OCI-M1 (cell line): ENCODE measurements around the gene PNPLA7.
"Not testable (repeated sequence)": the region's sequence is repeated elsewhere in the genome, so short reads cannot be mapped to it uniquely, and the experiment has no call there.

Experiments
- DNase-seq: peaks from one replicate; lab custom pipeline; 2025; lab: John Stamatoyannopoulos, UW

Gene PNPLA7

GRCh38 chr9:137550231-137550621 lies at the start of gene PNPLA7:
Gene PNPLA7 (minus strand): TSS chr9:137550402. CDS start chr9:137550197, 205 bp downstream.
- DNase-seq: peak; percentile 86

DNA sequence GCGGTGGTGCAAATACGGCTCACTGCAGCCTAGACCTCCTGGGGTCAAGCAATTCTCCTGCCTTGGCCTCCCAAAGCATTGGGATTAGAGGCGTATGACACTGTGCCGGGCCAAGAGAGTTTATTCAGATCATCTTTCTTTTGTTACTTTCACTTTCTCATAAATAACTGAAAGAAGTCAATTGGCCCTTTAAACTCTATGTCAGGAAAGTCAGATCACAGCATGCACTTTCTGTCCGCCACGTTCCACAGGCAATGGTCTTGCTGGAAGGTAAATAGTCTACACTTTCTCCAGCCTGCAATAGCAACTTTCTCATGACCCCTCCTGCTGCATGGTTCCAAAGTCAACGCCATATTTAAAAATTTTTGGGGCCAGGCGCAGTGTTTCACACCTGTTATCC lies 48.7 kb upstream of the PNPLA7 start:
- DNase-seq: no peak

DNA sequence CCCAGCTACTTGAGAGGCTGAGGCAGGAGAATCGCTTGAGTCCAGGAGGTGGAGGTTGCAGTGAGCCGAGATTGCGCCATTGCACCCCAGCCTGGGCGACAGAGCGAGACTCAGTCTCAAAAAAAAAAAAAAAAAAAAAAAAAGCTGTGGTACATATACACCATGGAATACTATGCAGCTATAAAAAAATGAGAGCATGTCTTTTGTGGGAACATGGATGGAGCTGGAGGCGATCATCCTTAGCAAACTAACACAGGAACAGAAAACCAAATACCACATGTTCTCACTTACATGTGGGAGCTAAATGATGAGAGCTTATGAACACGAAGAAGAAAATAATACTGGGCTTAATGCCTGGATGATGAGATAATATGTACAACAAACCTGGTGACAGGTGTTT lies 46.4 kb upstream of the PNPLA7 start:
- not testable (repeated sequence) for DNase-seq

- no peak for DNase-seq
Measured at GRCh38 chr9:137593176-137593575, 43.0 kb upstream of the PNPLA7 start.

GRCh38 chr9:137592767-137593166 lies 42.6 kb upstream of the PNPLA7 start:
- DNase-seq: no peak

GRCh38 chr9:137590469-137591383 lies 40.5 kb upstream of the PNPLA7 start, which contains the start of gene ZMYND19:
Gene ZMYND19 (minus strand): TSS chr9:137590512. CDS start chr9:137590263, 249 bp downstream.
- peak; percentile 93 for DNase-seq

GRCh38 chr9:137590123-137590468 lies 39.9 kb upstream of the PNPLA7 start:
- DNase-seq: no peak

GRCh38 chr9:137589441-137590122 lies 39.4 kb upstream of the PNPLA7 start:
- DNase-seq: peak; percentile 16

DNA sequence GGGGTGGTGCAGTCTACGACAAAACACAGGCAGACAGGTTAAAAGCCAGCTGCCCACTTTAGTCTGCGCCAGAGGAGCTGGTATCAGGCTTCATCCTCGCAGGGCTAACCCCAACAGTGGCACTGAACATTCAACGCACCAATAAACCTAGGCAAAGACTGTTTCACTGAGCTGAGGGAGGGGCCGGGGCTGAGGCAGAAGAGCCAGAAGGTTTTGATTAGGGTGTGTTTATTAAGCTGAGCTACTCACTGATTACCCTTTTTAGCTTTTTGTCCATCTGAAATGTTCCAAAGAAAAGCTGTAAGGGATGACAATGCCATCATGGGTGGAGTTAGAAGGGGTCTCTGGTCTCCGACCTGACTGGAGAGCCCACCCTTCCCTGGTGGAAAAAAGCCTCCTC lies 38.7 kb upstream of the PNPLA7 start:
- no peak for DNase-seq

GRCh38 chr9:137588311-137588710 lies 38.1 kb upstream of the PNPLA7 start:
- DNase-seq: no peak

DNA sequence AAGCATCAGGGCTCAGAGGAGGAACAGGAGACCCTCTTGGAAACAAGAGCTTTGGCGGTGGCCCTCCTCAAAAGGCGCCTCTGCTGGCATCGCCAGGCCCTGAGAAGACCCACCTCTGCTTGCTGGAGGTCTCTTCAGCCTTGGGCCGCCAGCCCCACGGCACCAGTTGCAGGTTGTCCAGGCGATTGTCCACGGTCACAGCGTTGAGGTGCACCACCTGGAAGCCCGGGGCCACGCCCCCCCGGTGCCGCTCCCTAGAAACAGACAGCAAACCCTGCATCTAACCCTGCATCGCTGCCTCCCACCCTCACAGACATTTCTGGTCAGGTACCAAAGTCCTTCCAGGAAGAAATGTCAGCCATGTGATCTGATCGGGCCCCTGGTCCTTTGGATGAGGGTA lies 36.7 kb upstream of the PNPLA7 start:
- no peak for DNase-seq

- no peak for DNase-seq
Measured at GRCh38 chr9:137583957-137584356, 33.8 kb upstream of the PNPLA7 start.

DNA sequence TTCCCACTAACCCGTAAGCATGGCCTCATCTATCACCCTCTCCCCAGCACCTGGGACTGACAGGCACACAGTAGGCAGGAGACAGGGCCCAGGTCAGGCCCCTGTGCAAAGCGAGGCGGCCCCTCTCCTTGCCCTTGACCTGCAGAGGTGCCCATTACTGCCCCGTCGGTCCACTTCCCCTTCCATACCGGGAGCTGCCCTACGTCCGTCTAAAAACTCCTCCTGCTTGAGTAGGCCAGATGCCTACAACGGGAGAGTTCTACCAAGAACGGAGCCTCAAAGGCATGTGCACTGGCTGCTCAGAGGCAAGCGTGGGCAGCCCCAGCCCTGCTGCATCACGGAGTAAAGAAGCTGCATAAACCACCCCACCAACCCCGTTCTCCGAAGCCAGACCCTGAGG lies 33.1 kb upstream of the PNPLA7 start:
- DNase-seq: no peak

DNA sequence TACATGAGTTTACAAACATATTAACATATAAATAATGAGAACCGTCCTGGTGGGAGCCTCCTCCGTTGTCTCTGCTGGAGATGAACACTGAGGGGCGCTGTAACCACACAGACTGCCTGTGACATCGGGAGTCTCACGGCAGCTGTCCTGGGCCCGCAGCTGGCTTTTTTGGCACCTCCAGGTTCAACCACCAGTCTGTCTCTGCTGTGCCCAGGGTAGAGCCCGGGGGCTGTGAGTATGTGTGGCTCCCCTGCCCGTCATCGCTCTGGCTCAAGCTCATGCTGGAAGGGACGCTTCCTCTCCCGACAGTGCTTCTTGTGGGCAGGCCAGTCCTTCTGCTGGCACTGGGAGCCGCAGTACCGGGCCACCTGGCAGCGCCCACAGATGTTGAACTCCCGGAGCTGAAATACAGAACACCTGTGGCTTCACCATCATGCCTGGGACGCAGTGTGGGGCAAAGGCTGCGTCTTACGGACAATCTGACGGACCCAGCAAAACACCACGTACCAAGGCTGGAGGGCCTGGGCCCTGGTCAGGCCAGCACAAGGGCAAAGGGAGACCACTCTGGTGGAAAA lies 32.2 kb upstream of the PNPLA7 start:
- DNase-seq: peak; percentile 23

DNA sequence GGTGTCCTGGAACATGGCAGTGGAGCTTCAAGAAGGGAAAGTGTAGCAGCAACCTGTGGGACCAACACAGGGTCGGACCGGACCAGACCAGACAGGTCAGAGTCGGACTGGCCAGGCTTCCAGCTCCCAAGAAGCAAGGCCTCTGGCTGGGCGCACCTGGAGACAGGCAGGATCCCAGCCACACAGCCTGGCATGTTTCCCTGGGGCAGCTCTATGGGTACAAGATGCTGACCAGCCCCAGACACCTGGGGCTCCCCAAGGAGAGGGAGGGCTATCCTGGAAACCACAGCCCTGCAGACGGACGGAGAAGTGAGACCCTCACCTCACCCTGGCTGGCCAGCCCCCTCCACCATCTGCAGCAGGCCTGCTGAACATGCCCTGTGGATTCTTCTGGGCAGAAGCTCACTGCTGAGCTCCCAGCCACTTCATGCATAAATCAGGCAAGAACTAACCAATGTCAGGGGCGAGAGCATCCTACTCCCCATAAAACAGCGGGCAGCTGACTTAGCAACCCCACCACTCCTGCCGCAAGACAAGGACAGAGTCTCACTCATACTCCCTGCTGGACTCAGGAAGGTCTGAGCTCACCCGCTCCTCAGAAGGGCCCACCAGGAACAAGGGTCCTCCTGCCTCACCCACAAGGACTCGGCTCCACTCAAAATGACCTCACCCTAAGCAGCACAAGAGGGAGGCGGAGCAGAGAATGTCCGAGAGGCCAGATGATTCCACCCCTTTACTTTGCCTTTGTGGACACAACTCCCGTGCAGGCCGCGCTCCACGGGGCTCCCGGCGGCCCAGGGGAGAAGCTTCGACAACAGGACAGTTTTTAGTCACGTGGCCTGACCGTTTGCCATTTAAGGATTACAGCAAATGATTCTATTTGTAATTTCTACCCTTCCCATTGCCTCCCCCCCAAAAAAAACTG lies 31.4 kb upstream of the PNPLA7 start:
- DNase-seq: no peak

DNA sequence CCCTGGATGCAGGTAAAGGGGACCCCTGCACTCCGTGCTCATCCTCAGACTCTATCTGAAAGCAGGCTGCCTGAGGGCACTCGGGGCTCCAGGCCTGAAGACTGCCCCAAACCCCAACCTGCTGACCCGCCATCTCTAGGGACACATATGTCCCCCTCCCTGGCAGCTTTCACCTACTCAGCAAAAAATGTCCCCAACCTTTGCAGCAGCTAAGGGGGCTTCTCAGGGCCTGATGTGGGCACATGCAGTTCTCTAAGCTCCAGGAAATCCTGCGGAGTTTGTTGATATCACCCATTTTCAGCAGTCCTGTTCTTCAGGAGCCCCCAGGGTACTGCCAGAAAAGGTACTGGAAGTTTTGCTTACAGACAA lies 30.7 kb upstream of the PNPLA7 start:
- DNase-seq: no peak

- DNase-seq: no peak
Measured at GRCh38 chr9:137580209-137580953, 30.2 kb upstream of the PNPLA7 start.

GRCh38 chr9:137579259-137579604 lies 29.0 kb upstream of the PNPLA7 start:
- DNase-seq: no peak

GRCh38 chr9:137578518-137579258 lies 28.5 kb upstream of the PNPLA7 start, which contains the start of gene DPH7:
Gene DPH7 (minus strand): TSS chr9:137578925. CDS start chr9:137578777, 148 bp downstream.
- peak; percentile 96 for DNase-seq

DNA sequence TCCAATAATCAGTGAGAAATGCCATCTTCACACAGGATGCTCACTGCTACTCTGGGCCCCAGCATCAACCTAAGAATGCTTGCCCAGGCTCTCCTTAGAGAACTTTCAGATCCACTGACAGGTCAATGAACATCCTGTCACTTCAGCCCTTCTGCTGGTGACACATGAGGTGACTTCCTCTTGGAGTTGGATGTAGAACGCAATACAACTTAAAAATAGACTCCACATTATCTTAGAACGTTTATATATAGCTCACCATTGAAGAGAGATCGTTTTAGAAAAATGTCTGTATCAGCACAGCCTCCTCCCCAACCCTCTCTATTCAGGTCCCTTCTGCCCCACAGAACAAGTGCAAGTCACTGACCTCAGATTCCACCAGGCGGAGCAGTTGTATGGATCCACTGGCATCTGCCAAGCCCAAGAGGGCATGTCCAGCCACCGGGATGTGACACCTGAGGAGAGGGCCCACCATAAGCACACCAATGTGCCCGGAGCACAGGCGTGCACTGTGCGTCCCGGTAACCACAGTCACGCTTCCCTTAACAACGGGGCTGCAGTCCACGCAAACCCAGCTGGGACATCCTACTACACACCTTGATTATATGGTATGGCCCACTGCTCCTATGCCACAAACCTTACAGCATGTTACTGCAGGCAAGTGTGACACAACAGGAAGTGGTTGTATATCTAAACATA lies 25.7 kb upstream of the PNPLA7 start:
- no peak for DNase-seq
